GM18526 (cell line): ENCODE measurements around the gene MET.

Source experiments
- POLR2A ChIP-seq: IDR thresholded peaks from 3 replicates; pipeline ENCODE4 v1.6.1; 2011; ENCODE audit not compliant: insufficient read length; ENCODE audit errors: extremely low read depth

MET gene

GRCh38 chr7:116706668-116707126 is 34.7 kb downstream of the MET start:
- no peak for TF ChIP-seq POLR2A

GRCh38 chr7:116707289-116707688 is 35.3 kb downstream of the MET start:
- no peak for TF ChIP-seq POLR2A

GRCh38 chr7:116708248-116708647 is 36.3 kb downstream of the MET start:
- no peak for TF ChIP-seq POLR2A

- no peak for TF ChIP-seq POLR2A
Measured at GRCh38 chr7:116708861-116709260, 36.9 kb downstream of the MET start.

GRCh38 chr7:116709336-116709735 is 37.3 kb downstream of the MET start:
- no peak for TF ChIP-seq POLR2A

GRCh38 chr7:116710764-116711452 is 38.9 kb downstream of the MET start:
- no peak for TF ChIP-seq POLR2A

GRCh38 chr7:116711790-116712189 is 39.8 kb downstream of the MET start:
- no peak for TF ChIP-seq POLR2A

- TF ChIP-seq POLR2A = no peak
Measured at GRCh38 chr7:116713500-116713899, 41.5 kb downstream of the MET start.

GRCh38 chr7:116713918-116714317 is 41.9 kb downstream of the MET start:
- TF ChIP-seq POLR2A = no peak

- TF ChIP-seq POLR2A = no peak
Measured at GRCh38 chr7:116715077-116715476, 43.1 kb downstream of the MET start.

GRCh38 chr7:116717137-116717536 is 45.1 kb downstream of the MET start:
- TF ChIP-seq POLR2A = no peak

- no peak for TF ChIP-seq POLR2A
Measured at GRCh38 chr7:116724560-116725231, 52.7 kb downstream of the MET start.

GRCh38 chr7:116726149-116726548 is 54.2 kb downstream of the MET start:
- no peak for TF ChIP-seq POLR2A

GRCh38 chr7:116726713-116727431 is 54.9 kb downstream of the MET start:
- TF ChIP-seq POLR2A = no peak

- no peak for TF ChIP-seq POLR2A
Measured at GRCh38 chr7:116727432-116728009, 55.5 kb downstream of the MET start.

GRCh38 chr7:116728413-116728812 is 56.4 kb downstream of the MET start:
- TF ChIP-seq POLR2A = no peak
